ENCODE measurements around the gene CPEB1. TPM values are rescaled to one million over a fixed set of nuclear protein-coding genes. Genes with fewer than 3 reads are reported as not detected.
A peak's percentile ranks its signal among the peaks of the same experiment; 100 is the strongest.
"Not testable (repeated sequence)": the region's sequence is repeated elsewhere in the genome, so short reads cannot be mapped to it uniquely, and the experiment has no call there.

The CPEB1 gene
- total RNA-seq, 2 experiments from 2014 or later: 1.0 to 1.1 TPM

GRCh38 chr15:82535566-82536408, 111.4 kb downstream of the CPEB1 start:
- Mint-ChIP-seq H3K27ac (peak overlapping the region; percentile 95), H3K27me3 (no peaks in the 10 kb centered on the region), H3K4me3 (no peak overlapping the region), H3K4me1 (peaks cover 27% of the 10 kb centered on the region), H3K36me3 (peaks cover 64% of the 10 kb centered on the region), H3K9me3 (no peaks in the 10 kb centered on the region)
- no peak for DNase-seq

GRCh38 chr15:82535151-82535550, 112.0 kb downstream of the CPEB1 start:
- not testable (repeated sequence) for H3K27ac Mint-ChIP-seq, H3K27me3 Mint-ChIP-seq, H3K4me3 Mint-ChIP-seq, H3K9me3 Mint-ChIP-seq, DNase-seq
- Mint-ChIP-seq H3K4me1 (peaks cover 30% of the 10 kb centered on the region), H3K36me3 (peaks cover 59% of the 10 kb centered on the region)

- DNase-seq, H3K4me3 Mint-ChIP-seq, H3K9me3 Mint-ChIP-seq, H3K27me3 Mint-ChIP-seq: not testable (repeated sequence)
- Mint-ChIP-seq H3K4me1 (peaks cover 30% of the 10 kb centered on the region), H3K27ac (peak overlapping the region; percentile 71), H3K36me3 (peaks cover 53% of the 10 kb centered on the region)
Measured at GRCh38 chr15:82534457-82534861, 112.7 kb downstream of the CPEB1 start.

- Mint-ChIP-seq H3K27me3 (no peaks in the 10 kb centered on the region), H3K9me3 (no peaks in the 10 kb centered on the region), H3K4me1 (peaks cover 26% of the 10 kb centered on the region), H3K27ac (peak overlapping the region; percentile 71), H3K4me3 (peak overlapping the region; percentile 30), H3K36me3 (peaks cover 46% of the 10 kb centered on the region)
- DNase-seq: no peak
Measured at GRCh38 chr15:82533801-82534200, 113.4 kb downstream of the CPEB1 start.

GRCh38 chr15:82532991-82533481, 114.1 kb downstream of the CPEB1 start:
- H3K36me3 Mint-ChIP-seq: peaks cover 39% of the 10 kb centered on the region
- H3K4me1 Mint-ChIP-seq: peaks cover 21% of the 10 kb centered on the region
- no peaks in the 10 kb centered on the region for H3K27me3 Mint-ChIP-seq
- no peaks in the 10 kb centered on the region for H3K9me3 Mint-ChIP-seq
- H3K4me3 Mint-ChIP-seq: no peak overlapping the region
- DNase-seq: no peak
- H3K27ac Mint-ChIP-seq: no peak overlapping the region

- no peak for DNase-seq
- no peak overlapping the region for H3K27ac Mint-ChIP-seq
- H3K9me3 Mint-ChIP-seq: no peaks in the 10 kb centered on the region
- H3K4me3 Mint-ChIP-seq: no peak overlapping the region
- H3K27me3 Mint-ChIP-seq: no peaks in the 10 kb centered on the region
- peaks cover 16% of the 10 kb centered on the region for H3K4me1 Mint-ChIP-seq
- peaks cover 33% of the 10 kb centered on the region for H3K36me3 Mint-ChIP-seq
Measured at GRCh38 chr15:82532383-82532990, 114.7 kb downstream of the CPEB1 start.

- no peak for DNase-seq
- Mint-ChIP-seq H3K9me3 (no peaks in the 10 kb centered on the region), H3K27me3 (no peaks in the 10 kb centered on the region), H3K4me1 (peaks cover 11% of the 10 kb centered on the region), H3K4me3 (no peak overlapping the region), H3K27ac (no peak overlapping the region), H3K36me3 (peaks cover 26% of the 10 kb centered on the region)
Measured at GRCh38 chr15:82531496-82532382, 115.4 kb downstream of the CPEB1 start.

- Mint-ChIP-seq H3K27ac (peak overlapping the region; percentile 24), H3K4me3 (peak overlapping the region; percentile 47), H3K27me3 (no peaks in the 10 kb centered on the region), H3K4me1 (peaks cover 5% of the 10 kb centered on the region), H3K9me3 (no peaks in the 10 kb centered on the region), H3K36me3 (peaks cover 17% of the 10 kb centered on the region)
- DNase-seq: peak; percentile 71
Measured at GRCh38 chr15:82530606-82531379, 116.4 kb downstream of the CPEB1 start.

- H3K36me3 Mint-ChIP-seq: peaks cover 11% of the 10 kb centered on the region
- no peak for DNase-seq
- H3K4me3 Mint-ChIP-seq: no peak overlapping the region
- H3K4me1 Mint-ChIP-seq: peaks cover 5% of the 10 kb centered on the region
- no peaks in the 10 kb centered on the region for H3K9me3 Mint-ChIP-seq
- H3K27ac Mint-ChIP-seq: no peak overlapping the region
- H3K27me3 Mint-ChIP-seq: no peaks in the 10 kb centered on the region
Measured at GRCh38 chr15:82530006-82530405, 117.2 kb downstream of the CPEB1 start.

GRCh38 chr15:82513587-82513986, 133.6 kb downstream of the CPEB1 start:
- H3K9me3 Mint-ChIP-seq, H3K4me3 Mint-ChIP-seq, H3K4me1 Mint-ChIP-seq, DNase-seq, H3K36me3 Mint-ChIP-seq, H3K27ac Mint-ChIP-seq, H3K27me3 Mint-ChIP-seq: not testable (repeated sequence)

GRCh38 chr15:82507693-82508092, 139.5 kb downstream of the CPEB1 start:
- not testable (repeated sequence) for H3K4me1 Mint-ChIP-seq, H3K36me3 Mint-ChIP-seq, H3K4me3 Mint-ChIP-seq, H3K27ac Mint-ChIP-seq, DNase-seq, H3K9me3 Mint-ChIP-seq, H3K27me3 Mint-ChIP-seq

GRCh38 chr15:82507087-82507486, 140.1 kb downstream of the CPEB1 start:
- not testable (repeated sequence) for H3K27me3 Mint-ChIP-seq, H3K27ac Mint-ChIP-seq, H3K4me1 Mint-ChIP-seq, H3K36me3 Mint-ChIP-seq, DNase-seq, H3K4me3 Mint-ChIP-seq, H3K9me3 Mint-ChIP-seq

GRCh38 chr15:82505842-82506241, 141.3 kb downstream of the CPEB1 start:
- not testable (repeated sequence) for H3K4me3 Mint-ChIP-seq, H3K4me1 Mint-ChIP-seq, H3K36me3 Mint-ChIP-seq, H3K9me3 Mint-ChIP-seq, DNase-seq, H3K27ac Mint-ChIP-seq, H3K27me3 Mint-ChIP-seq

GRCh38 chr15:82504074-82504473, 143.1 kb downstream of the CPEB1 start:
- H3K36me3 Mint-ChIP-seq, H3K9me3 Mint-ChIP-seq, H3K27me3 Mint-ChIP-seq, H3K27ac Mint-ChIP-seq, DNase-seq, H3K4me1 Mint-ChIP-seq, H3K4me3 Mint-ChIP-seq: not testable (repeated sequence)
